ENCODE data around the gene CMTM4.
"Not testable (repeated sequence)": the region's sequence is repeated elsewhere in the genome, so short reads cannot be mapped to it uniquely, and the experiment has no call there.

The CMTM4 gene

DNA sequence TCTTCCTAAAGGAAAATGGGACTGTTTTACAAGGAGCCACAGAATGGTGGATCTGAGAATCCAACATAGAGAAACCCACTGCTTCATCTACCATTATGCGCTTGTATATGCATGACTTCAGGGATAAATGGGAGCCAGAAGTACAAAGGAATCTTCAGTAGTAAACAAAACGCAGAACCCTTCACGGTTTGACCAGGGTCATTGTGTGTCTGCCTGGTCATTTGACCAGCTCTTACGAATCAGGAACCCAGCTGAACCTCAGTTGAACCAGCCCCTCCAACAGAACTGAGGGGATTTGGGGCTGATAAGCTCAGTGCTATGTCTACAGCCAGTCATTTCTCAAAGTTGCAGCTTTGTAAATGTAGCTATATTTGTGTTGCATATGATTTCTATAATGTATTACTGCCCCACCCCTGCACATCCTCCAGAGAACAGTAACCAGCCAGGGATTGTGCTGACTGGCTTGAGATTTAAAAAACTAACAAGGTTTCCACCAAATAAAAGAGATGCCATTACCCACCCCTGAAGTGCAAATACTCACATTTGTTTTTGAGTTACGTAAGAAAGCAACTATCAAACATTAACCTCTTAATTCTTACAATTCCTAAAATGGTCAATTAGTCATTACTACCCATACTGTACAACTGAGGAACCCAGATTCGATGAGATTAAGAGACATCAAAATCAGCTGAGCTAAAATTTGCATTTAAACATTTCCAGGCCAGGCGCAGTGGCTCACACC lies 6.3 kb downstream of the CMTM4 start:
- TF ChIP-seq, protein P1, sequence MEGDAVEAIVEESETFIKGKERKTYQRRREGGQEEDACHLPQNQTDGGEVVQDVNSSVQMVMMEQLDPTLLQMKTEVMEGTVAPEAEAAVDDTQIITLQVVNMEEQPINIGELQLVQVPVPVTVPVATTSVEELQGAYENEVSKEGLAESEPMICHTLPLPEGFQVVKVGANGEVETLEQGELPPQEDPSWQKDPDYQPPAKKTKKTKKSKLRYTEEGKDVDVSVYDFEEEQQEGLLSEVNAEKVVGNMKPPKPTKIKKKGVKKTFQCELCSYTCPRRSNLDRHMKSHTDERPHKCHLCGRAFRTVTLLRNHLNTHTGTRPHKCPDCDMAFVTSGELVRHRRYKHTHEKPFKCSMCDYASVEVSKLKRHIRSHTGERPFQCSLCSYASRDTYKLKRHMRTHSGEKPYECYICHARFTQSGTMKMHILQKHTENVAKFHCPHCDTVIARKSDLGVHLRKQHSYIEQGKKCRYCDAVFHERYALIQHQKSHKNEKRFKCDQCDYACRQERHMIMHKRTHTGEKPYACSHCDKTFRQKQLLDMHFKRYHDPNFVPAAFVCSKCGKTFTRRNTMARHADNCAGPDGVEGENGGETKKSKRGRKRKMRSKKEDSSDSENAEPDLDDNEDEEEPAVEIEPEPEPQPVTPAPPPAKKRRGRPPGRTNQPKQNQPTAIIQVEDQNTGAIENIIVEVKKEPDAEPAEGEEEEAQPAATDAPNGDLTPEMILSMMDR (conservative IDR thresholded peaks at IDR 0.05; ENCODE audit: low read depth, low read length): no peak
- H3K79me2 ChIP-seq (ENCODE audit: insufficient read depth, low read depth): peaks cover 3% of the 10 kb centered on the region; the same call in 1 of the 2 replicates

DNA sequence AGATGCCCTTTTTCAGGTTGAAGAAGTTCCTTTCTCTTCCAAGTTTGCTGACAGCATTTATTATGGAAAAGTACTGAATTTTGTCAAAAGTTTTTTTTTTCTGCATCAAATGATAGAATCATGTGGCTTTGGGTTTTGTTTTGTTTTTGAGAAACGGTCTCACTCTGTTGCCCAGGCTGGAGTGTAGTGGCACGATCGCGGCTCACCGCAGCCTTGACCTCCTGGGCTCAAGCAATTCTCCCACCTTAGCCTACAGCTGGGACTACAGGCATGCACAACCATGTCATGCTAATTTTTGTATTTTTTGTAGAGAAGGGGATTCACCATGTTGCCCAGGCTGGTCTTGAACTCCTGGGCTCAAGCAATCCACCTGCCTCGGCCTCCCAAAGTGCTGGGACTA lies 7.3 kb downstream of the CMTM4 start:
- Histone ChIP-seq H3K36me3 (ENCODE audit: insufficient read depth) (no peaks in the 10 kb centered on the region), H3K27ac (no peak overlapping the region), H3K79me2 (ENCODE audit: insufficient read depth, low read depth) (peaks cover 2% of the 10 kb centered on the region; the same call in 1 of the 2 replicates), H3K27me3 (ENCODE audit: insufficient read depth, low read depth) (no peaks in the 10 kb centered on the region), H3K4me3 (IDR thresholded peaks at IDR 0.05; ENCODE audit: insufficient read depth, low read depth, low read length) (no peak overlapping the region), H4K20me1 (ENCODE audit: insufficient read depth) (no peaks in the 10 kb centered on the region), H3K4me1 (ENCODE audit: low read depth, poor library complexity, severe bottlenecking) (no peaks in the 10 kb centered on the region), H2AFZ (ENCODE audit: low read depth) (no peak overlapping the region), H3K9ac (no peak overlapping the region), H3K4me2 (no peak overlapping the region)
- TF ChIP-seq, protein P1 (conservative IDR thresholded peaks at IDR 0.05; ENCODE audit: low read depth, low read length): no peak

More for the DNA sequence above, 6.3 kb downstream of the CMTM4 start:
- Histone ChIP-seq H4K20me1 (ENCODE audit: insufficient read depth) (no peaks in the 10 kb centered on the region), H3K27ac (no peak overlapping the region), H3K4me3 (IDR thresholded peaks at IDR 0.05; ENCODE audit: insufficient read depth, low read depth, low read length) (no peak overlapping the region), H3K9ac (no peak overlapping the region), H3K27me3 (ENCODE audit: insufficient read depth, low read depth) (no peaks in the 10 kb centered on the region), H3K36me3 (ENCODE audit: insufficient read depth) (no peaks in the 10 kb centered on the region), H2AFZ (ENCODE audit: low read depth) (no peak overlapping the region), H3K4me2 (no peak overlapping the region), H3K4me1 (ENCODE audit: low read depth, poor library complexity, severe bottlenecking) (peaks cover 2% of the 10 kb centered on the region)

DNA sequence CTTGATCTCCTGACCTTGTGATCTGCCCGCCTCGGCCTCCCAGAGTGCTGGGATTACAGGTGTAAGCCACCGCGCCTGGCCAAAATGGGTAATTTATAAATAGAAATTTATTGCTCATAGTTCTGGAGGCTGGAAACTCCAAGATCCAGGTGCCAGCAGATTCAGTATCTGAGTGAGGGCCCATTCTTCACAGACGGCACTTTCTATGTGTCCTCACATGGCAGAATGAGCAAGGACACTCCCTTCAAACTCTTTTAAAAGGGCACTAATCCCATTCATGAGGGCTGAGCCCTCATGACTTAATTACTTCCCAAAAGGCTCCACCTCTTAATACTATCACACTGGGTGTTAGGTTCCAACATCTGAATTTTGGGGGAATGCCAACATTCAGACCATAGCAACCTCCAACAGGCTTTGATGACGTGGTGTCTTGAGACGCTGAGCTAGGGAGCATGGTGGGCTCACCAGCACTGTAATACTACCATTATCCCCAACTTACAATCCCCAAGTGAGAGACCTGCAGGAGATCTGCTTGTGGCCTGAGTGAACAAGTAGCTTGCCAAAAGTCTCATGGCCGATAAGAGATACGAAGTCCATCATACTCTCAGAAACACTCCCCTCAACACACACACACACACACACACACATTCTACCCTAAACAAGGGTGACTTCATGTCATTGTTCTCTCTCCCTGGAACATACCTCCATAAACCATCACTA lies 8.5 kb downstream of the CMTM4 start:
- Histone ChIP-seq H3K4me3 (IDR thresholded peaks at IDR 0.05; ENCODE audit: insufficient read depth, low read depth, low read length) (no peak overlapping the region), H2AFZ (ENCODE audit: low read depth) (no peak overlapping the region), H4K20me1 (ENCODE audit: insufficient read depth) (no peaks in the 10 kb centered on the region), H3K79me2 (ENCODE audit: insufficient read depth, low read depth) (no peaks in the 10 kb centered on the region), H3K4me1 (ENCODE audit: low read depth, poor library complexity, severe bottlenecking) (no peaks in the 10 kb centered on the region), H3K27me3 (ENCODE audit: insufficient read depth, low read depth) (no peaks in the 10 kb centered on the region), H3K36me3 (ENCODE audit: insufficient read depth) (no peaks in the 10 kb centered on the region), H3K27ac (no peak overlapping the region), H3K4me2 (no peak overlapping the region), H3K9ac (no peak overlapping the region)
- TF ChIP-seq, protein P1 (conservative IDR thresholded peaks at IDR 0.05; ENCODE audit: low read depth, low read length): no peak

DNA sequence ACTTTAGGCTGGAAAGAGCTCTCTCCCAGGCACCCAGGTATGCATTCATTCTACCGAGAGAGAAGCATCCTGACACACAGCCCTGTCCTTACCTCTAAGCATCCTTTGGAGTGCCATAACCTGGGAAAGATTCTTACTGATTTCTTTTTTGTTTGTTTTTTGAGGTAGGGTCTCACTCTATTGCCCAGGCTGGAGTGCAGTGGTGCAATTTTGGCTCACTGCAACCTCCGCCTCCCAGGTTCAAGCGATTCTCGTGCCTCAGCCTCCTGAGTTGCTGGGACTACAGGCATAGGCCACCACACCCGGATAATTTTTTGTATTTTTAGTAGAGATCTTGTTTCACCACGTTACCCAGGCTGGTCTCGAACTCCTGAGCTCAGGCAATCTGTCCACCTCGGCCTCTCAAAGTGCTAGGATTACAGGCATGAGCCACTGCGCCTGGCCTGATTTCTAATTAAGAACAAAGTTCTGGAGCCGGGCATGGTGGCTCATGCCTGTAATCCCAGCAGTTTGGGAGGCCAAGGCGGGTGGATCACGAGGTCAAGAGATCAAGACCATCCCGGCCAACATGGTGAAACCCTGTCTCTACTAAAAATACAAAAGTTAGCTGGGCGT lies 10.9 kb downstream of the CMTM4 start:
- not testable (repeated sequence) for H3K36me3 ChIP-seq (ENCODE audit: insufficient read depth); H3K4me2 ChIP-seq; H3K27me3 ChIP-seq (ENCODE audit: insufficient read depth, low read depth); H3K4me1 ChIP-seq (ENCODE audit: low read depth, poor library complexity, severe bottlenecking); H3K27ac ChIP-seq; H2AFZ ChIP-seq (ENCODE audit: low read depth); H4K20me1 ChIP-seq (ENCODE audit: insufficient read depth); H3K9ac ChIP-seq; H3K4me3 ChIP-seq (IDR thresholded peaks at IDR 0.05; ENCODE audit: insufficient read depth, low read depth, low read length); H3K79me2 ChIP-seq (ENCODE audit: insufficient read depth, low read depth)
